ENCODE results near the gene MAPT.

DNA sequence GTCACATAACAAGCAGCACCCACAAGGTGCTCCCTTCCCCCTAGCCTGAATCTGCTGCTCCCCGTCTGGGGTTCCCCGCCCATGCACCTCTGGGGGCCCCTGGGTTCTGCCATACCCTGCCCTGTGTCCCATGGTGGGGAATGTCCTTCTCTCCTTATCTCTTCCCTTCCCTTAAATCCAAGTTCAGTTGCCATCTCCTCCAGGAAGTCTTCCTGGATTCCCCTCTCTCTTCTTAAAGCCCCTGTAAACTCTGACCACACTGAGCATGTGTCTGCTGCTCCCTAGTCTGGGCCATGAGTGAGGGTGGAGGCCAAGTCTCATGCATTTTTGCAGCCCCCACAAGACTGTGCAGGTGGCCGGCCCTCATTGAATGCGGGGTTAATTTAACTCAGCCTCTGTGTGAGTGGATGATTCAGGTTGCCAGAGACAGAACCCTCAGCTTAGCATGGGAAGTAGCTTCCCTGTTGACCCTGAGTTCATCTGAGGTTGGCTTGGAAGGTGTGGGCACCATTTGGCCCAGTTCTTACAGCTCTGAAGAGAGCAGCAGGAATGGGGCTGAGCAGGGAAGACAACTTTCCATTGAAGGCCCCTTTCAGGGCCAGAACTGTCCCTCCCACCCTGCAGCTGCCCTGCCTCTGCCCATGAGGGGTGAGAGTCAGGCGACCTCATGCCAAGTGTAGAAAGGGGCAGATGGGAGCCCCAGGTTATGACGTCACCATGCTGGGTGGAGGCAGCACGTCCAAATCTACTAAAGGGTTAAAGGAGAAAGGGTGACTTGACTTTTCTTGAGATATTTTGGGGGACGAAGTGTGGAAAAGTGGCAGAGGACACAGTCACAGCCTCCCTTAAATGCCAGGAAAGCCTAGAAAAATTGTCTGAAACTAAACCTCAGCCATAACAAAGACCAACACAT, 104.9 kb downstream of the MAPT start, which contains the start of gene STH:
- no peak for TF ChIP-seq POLR2A (IDR thresholded peaks at IDR 0.05)
- no peak for TF ChIP-seq CTCF (IDR thresholded peaks at IDR 0.05)
- TF ChIP-seq POLR2AphosphoS5 (IDR thresholded peaks at IDR 0.05): no peak
